AG04449 (cell line): Measurements from ENCODE around the gene SV2B.

ENCODE experiments used
- CTCF ChIA-PET: fragments of 350-600 bp; formaldehyde crosslinking; extraction: SDS; loops from one replicate; lab custom pipeline; 2021; ENCODE audit warnings: antibody characterized with exemption; lab: Yijun Ruan, JAX
- POLR2A ChIA-PET: fragments of 400-600, 350-600 bp; formaldehyde crosslinking; extraction: SDS; loops from one replicate; lab custom pipeline; 2020; ENCODE audit warnings: antibody characterized with exemption, inconsistent platforms; lab: Yijun Ruan, JAX
- DNase-seq: peaks from one replicate; pipeline ENCODE4 v3.0.0-alpha.2; 2010; ENCODE audit warnings: low read depth, low spot score
- H3K4me3 ChIP-seq: 2 replicates; pipeline ENCODE4 v1.5.1; 2011; ENCODE audit warnings: low read depth, mild to moderate bottlenecking, control low read depth, low read length
- CTCF ChIP-seq: IDR thresholded peaks from one replicate; pipeline ENCODE4 v1.5.1; 2011; ENCODE audit warnings: mild to moderate bottlenecking, moderate library complexity, low read length, control low read depth, inconsistent platforms; ENCODE audit not compliant: insufficient read depth; ENCODE audit errors: missing control alignments

Gene SV2B

GRCh38 chr15:91306144-91306543 lies 206.1 kb downstream of the SV2B start:
- no peak for TF ChIP-seq CTCF
- ChIA-PET CTCF (interaction anchor here (1.1 kb wide), 1 partner anchor 777 kb away, joined by 3 read pairs; no protein-coding TSS in a partner anchor), POLR2A (no interaction called here)
- H3K4me3 ChIP-seq: no peak overlapping the region
- no peak for DNase-seq

GRCh38 chr15:91307601-91308000 lies 207.5 kb downstream of the SV2B start:
- TF ChIP-seq CTCF: no peak
- no peak for DNase-seq
- CTCF ChIA-PET: interaction anchor here (0.8 kb wide), 1 partner anchor 214 kb away, joined by 3 read pairs; no protein-coding TSS in a partner anchor

GRCh38 chr15:91308199-91308598 lies 208.1 kb downstream of the SV2B start:
- DNase-seq: no peak
- ChIA-PET CTCF (interaction anchor here (0.8 kb wide), 1 partner anchor 213 kb away, joined by 3 read pairs; no protein-coding TSS in a partner anchor), POLR2A (no interaction called here)
- TF ChIP-seq CTCF: no peak
- no peak overlapping the region for H3K4me3 ChIP-seq

More at GRCh38 chr15:91307601-91308000, 207.5 kb downstream of the SV2B start:
- H3K4me3 ChIP-seq: no peak overlapping the region
- POLR2A ChIA-PET: no interaction called here

- CTCF ChIA-PET: interaction anchor here (0.5 kb wide), 1 partner anchor 781 kb away, joined by 3 read pairs; no protein-coding TSS in a partner anchor
- POLR2A ChIA-PET: no interaction called here
- no peak overlapping the region for H3K4me3 ChIP-seq
- TF ChIP-seq CTCF: no peak
- DNase-seq: no peak
These were observed 208.8 kb downstream of the SV2B start for GRCh38 chr15:91308855-91309254.

- ChIA-PET POLR2A (no interaction called here), CTCF (interaction anchor here (1.1 to 1.2 kb wide), 3 partner anchors 8 to 11 kb away, joined by 3 to 4 read pairs (median 3); no protein-coding TSS in a partner anchor)
- no peak overlapping the region for H3K4me3 ChIP-seq
- no peak for DNase-seq
- TF ChIP-seq CTCF: no peak
These were observed 211.9 kb downstream of the SV2B start for GRCh38 chr15:91311986-91312385.

- CTCF ChIA-PET: no interaction called here
- POLR2A ChIA-PET: no interaction called here
- TF ChIP-seq CTCF: no peak
- DNase-seq: no peak
- no peak overlapping the region for H3K4me3 ChIP-seq
These were observed 216.1 kb downstream of the SV2B start for GRCh38 chr15:91316126-91316525.
